Activated B cell treated with CpG ODN at 0.5 μM for 24 hours (primary cell): Measurements from ENCODE around the gene KRT83. TPM values are rescaled to one million over a fixed set of nuclear protein-coding genes. Genes with fewer than 3 reads are reported as not detected.
"Not testable (repeated sequence)": the region's sequence is repeated elsewhere in the genome, so short reads cannot be mapped to it uniquely, and the experiment has no call there.

Experiments
- ATAC-seq: fragments of 200-7000 bp; cut with Tn5 transposase; one replicate; pipeline ENCODE4 v1.10.0; 2021; ENCODE audit warnings: low read depth, mild to moderate bottlenecking, moderate library complexity
- CTCF ChIA-PET: fragments of 350-600 bp; sonication (Branson Sonifier 250); formaldehyde crosslinking; loops from one replicate; lab custom pipeline; 2021; ENCODE audit warnings: antibody characterized with exemption; lab: Charles Lee
- POLR2A ChIA-PET: fragments of 350-600 bp; sonication (Branson Sonifier 250); formaldehyde crosslinking; loops from one replicate; lab custom pipeline; 2021; ENCODE audit warnings: antibody characterized with exemption; lab: Charles Lee
- DNase-seq: peaks from one replicate; pipeline ENCODE4 v3.0.0; 2022
- H3K27ac Mint-ChIP-seq: one replicate; pipeline ENCODE4 v1.8.0; 2020; ENCODE audit warnings: mixed read lengths
- H3K27me3 Mint-ChIP-seq: one replicate; pipeline ENCODE4 v1.8.0; 2021; ENCODE audit warnings: mixed read lengths
- H3K36me3 Mint-ChIP-seq: one replicate; pipeline ENCODE4 v1.8.0; 2021; ENCODE audit warnings: low read depth, mixed read lengths
- H3K4me1 Mint-ChIP-seq: one replicate; pipeline ENCODE4 v1.8.0; 2021; ENCODE audit warnings: mixed read lengths
- H3K4me3 Mint-ChIP-seq: one replicate; pipeline ENCODE4 v1.8.0; 2020; ENCODE audit warnings: mild to moderate bottlenecking, mixed read lengths
- H3K9me3 Mint-ChIP-seq: one replicate; pipeline ENCODE4 v1.8.0; 2020; ENCODE audit warnings: mixed read lengths
- CTCF ChIP-seq: fragments of 200-600 bp; IDR thresholded peaks from one replicate; pipeline ENCODE4 v1.8.0; 2022; ENCODE audit warnings: antibody characterized with exemption, mild to moderate bottlenecking
- intact Hi-C: fragments of 100-400 bp; cut with micrococcal nuclease; formaldehyde crosslinking; loops from one replicate; pipeline ENCODE4 v1.15.1; 2024
- total RNA-seq: library from RNA; stranded (reverse); gene quantifications from 2 replicates; pipeline ENCODE4 v1.2.3, GENCODE V29; 2022

The KRT83 gene
- total RNA-seq, 1 donor from 2014 or later = not detected

DNA sequence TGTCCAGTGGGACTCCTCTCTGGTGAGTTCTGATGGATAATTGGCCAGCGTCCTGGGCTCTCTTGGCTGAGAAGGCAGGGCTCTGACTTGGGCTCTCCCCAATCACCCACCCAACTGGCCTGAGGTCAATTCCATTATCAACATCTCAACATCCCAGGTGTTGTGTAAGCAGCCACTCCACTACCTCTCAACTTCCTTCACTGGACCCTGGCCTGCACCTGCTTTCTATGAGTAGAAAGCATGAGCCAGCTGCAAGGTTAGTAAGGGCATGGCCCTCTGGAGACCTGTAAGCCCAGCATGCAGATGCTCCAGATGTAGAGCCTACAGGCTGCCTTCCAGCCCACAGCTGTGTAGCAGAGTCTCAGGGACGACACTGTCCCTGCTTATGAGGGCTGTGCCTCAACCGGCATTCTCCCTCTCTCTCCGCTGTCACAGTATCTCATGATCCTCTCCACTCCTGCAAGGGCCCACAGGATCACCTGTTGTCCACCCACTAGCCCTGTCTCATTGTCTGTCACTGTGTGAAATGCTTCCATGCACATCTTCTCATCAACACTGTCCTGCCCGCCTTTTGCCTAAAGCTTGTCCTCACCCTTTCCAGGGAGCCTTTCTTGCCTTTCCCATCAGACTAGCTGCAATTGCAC is 24.5 kb downstream of the KRT83 start:
- POLR2A ChIA-PET = no interaction called here
- DNase-seq (no peak), ATAC-seq (no peak)
- no peak for TF ChIP-seq CTCF
- H3K4me3 Mint-ChIP-seq = no peak overlapping the region
- peaks cover 27% of the 10 kb centered on the region for H3K27me3 Mint-ChIP-seq
- no peaks in the 10 kb centered on the region for H3K4me1 Mint-ChIP-seq
- H3K27ac Mint-ChIP-seq = no peak overlapping the region
- CTCF ChIA-PET = no interaction called here
- intact Hi-C loops = no loop called here
- no peaks in the 10 kb centered on the region for H3K9me3 Mint-ChIP-seq
- H3K36me3 Mint-ChIP-seq = no peaks in the 10 kb centered on the region

- no peaks in the 10 kb centered on the region for H3K36me3 Mint-ChIP-seq
- DNase-seq (no peak), ATAC-seq (no peak)
- no peak for TF ChIP-seq CTCF
- intact Hi-C loops = no loop called here
- ChIA-PET CTCF (no interaction called here), POLR2A (no interaction called here)
- peaks cover 31% of the 10 kb centered on the region for H3K27me3 Mint-ChIP-seq
- no peak overlapping the region for H3K4me3 Mint-ChIP-seq
- H3K4me1 Mint-ChIP-seq = no peaks in the 10 kb centered on the region
- H3K27ac Mint-ChIP-seq = no peak overlapping the region
- no peaks in the 10 kb centered on the region for H3K9me3 Mint-ChIP-seq
Observed at GRCh38 chr12:52295663-52296062, 25.5 kb downstream of the KRT83 start.

DNA sequence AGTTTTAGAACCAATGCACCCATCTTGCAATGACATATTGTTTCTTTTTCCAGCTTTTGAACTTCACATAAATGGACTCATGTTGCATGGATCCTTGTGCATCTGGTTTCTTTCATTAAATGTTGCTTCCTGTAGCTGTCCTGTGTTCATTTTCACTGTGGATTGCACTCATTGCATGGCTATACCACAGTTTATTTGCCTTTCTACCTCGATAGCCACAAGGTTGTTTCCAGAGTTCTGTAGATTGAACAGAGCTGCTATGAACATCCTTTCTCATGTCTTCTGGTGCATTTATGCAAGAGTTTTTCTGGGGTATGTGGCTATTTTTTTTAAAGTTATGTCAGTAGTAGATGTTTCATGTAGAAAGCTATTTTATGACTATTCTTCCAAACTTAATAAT is 26.4 kb downstream of the KRT83 start:
- intact Hi-C loops = no loop called here
- DNase-seq (no peak), ATAC-seq (no peak)
- H3K4me1 Mint-ChIP-seq = no peaks in the 10 kb centered on the region
- H3K9me3 Mint-ChIP-seq = no peaks in the 10 kb centered on the region
- no peak overlapping the region for H3K4me3 Mint-ChIP-seq
- TF ChIP-seq CTCF = no peak
- H3K36me3 Mint-ChIP-seq = no peaks in the 10 kb centered on the region
- peaks cover 31% of the 10 kb centered on the region for H3K27me3 Mint-ChIP-seq
- H3K27ac Mint-ChIP-seq = no peak overlapping the region
- CTCF ChIA-PET = no interaction called here
- POLR2A ChIA-PET = no interaction called here

- no peak overlapping the region for H3K27ac Mint-ChIP-seq
- TF ChIP-seq CTCF = no peak
- CTCF ChIA-PET = no interaction called here
- intact Hi-C loops = no loop called here
- H3K4me3 Mint-ChIP-seq = no peak overlapping the region
- no peaks in the 10 kb centered on the region for H3K9me3 Mint-ChIP-seq
- no peak for DNase-seq
- peaks cover 31% of the 10 kb centered on the region for H3K27me3 Mint-ChIP-seq
- H3K4me1 Mint-ChIP-seq = no peaks in the 10 kb centered on the region
- no peaks in the 10 kb centered on the region for H3K36me3 Mint-ChIP-seq
- POLR2A ChIA-PET = no interaction called here
- no peak for ATAC-seq
Observed at GRCh38 chr12:52293926-52294325, 27.3 kb downstream of the KRT83 start.

GRCh38 chr12:52291267-52291935 is 29.8 kb downstream of the KRT83 start, which contains the start of gene KRT81:
Gene KRT81, minus strand, starts transcription at chr12:52291534. Its CDS starts 69 bp downstream, at chr12:52291465.
- POLR2A ChIA-PET = no interaction called here
- peaks cover 38% of the 10 kb centered on the region for H3K27me3 Mint-ChIP-seq
- no peak for DNase-seq
- no peak within 1 kb of the TSS for H3K27ac Mint-ChIP-seq
- CTCF ChIA-PET = no interaction called here
- H3K4me1 Mint-ChIP-seq = peaks cover 4% of the 10 kb centered on the region
- no peak for TF ChIP-seq CTCF
- no peak for ATAC-seq
- no peak within 1 kb of the TSS for H3K4me3 Mint-ChIP-seq
- intact Hi-C loops = no loop called here
- H3K36me3 Mint-ChIP-seq = no peaks in the 10 kb centered on the region
- no peaks in the 10 kb centered on the region for H3K9me3 Mint-ChIP-seq

DNA sequence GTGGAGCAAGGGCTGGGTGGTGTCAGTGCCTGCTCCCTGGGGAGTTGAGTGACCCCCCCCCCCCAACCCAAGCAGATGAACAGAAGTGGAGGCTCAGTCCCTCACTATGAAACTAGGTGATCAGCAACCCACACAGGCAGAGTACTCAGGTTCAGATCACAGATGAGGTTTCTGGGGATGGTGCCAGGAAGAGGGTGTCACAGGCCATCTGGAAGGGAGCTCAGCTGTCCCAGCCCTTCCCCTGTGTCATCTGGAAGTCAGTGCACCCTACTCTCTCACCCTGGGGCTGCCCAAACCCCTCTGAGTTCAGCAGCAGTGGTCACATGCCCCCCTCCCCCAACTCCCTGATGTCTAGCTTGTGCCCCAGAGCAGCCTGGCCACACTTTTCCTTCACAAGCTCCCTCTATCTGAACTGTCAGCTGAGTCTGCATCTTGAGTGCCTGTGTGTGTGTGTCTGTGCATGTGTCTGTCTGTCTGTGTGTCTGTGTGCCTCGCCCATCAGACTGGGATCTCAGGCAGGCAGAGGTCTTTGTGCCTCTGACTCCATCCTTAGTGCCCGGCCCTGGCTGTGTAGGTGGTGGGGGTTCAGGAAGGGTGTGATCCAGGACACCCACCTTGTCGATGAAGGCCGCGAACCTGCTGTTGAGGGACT is 30.6 kb downstream of the KRT83 start:
- intact Hi-C loops, CTCF ChIA-PET, ATAC-seq, POLR2A ChIA-PET, DNase-seq, H3K4me1 Mint-ChIP-seq, H3K27ac Mint-ChIP-seq, H3K4me3 Mint-ChIP-seq, H3K9me3 Mint-ChIP-seq, H3K36me3 Mint-ChIP-seq: not testable (repeated sequence)
- H3K27me3 Mint-ChIP-seq = peaks cover 33% of the 10 kb centered on the region
